ENCODE results near the gene C11orf21.

The C11orf21 gene

DNA sequence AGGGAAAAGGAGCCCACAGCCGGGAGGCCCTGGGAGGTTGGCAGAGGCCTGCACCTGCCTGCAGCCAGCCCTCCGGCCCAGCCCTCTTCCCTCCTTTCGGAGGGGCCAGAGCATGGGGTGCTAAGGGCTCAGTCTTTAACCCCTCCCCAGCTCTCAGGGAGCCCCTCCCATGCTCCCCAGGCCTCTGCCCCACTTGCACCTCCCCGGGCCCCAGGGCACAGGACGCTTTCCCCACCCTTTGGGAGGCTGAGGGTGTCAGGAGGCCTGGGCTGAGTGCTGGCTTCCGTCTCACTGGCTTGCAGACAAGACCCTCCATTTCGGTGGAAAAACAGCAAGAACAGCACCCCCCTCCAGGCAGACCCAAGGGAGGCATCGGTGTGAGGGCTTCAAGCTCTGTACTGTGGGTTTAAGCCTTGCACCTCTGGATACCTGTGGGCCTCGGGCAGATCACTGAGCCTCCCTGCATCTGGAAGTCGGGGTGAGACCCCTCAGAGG, 38.6 kb downstream of the C11orf21 start:
- Histone ChIP-seq H3F3A (ENCODE audit: low read depth) (no peaks in the 10 kb centered on the region), H2AFZ (ENCODE audit: low read length) (no peak overlapping the region), H3K9ac (ENCODE audit: low read depth, low read length, poor library complexity, severe bottlenecking) (no peak overlapping the region), H3K9me2 (replicated peaks; ENCODE audit: low read depth, low read length) (no peaks in the 10 kb centered on the region), H3K4me2 (ENCODE audit: low read depth, low read length, poor library complexity, severe bottlenecking) (no peak overlapping the region), H3K79me2 (ENCODE audit: insufficient read depth, low read length) (no peaks in the 10 kb centered on the region), H3K27me3 (ENCODE audit: insufficient read depth, low read length, poor library complexity, severe bottlenecking) (no peaks in the 10 kb centered on the region), H4K20me1 (ENCODE audit: insufficient read depth, low read length, poor library complexity, severe bottlenecking) (no peaks in the 10 kb centered on the region), H3K4me3 (ENCODE audit: low read length, poor library complexity, severe bottlenecking) (no peak overlapping the region), H3K36me3 (ENCODE audit: insufficient read depth, low read length) (no peaks in the 10 kb centered on the region), H3K9me3 (ENCODE audit: insufficient read depth, low read depth, low read length) (no peaks in the 10 kb centered on the region), H3K4me1 (ENCODE audit: insufficient read depth, low read length, poor library complexity, severe bottlenecking) (peaks cover 18% of the 10 kb centered on the region)
- TF ChIP-seq EZH2phosphoT487 (IDR thresholded peaks at IDR 0.05; ENCODE audit: borderline replicate concordance), result no peak
- TF ChIP-seq, protein P1, sequence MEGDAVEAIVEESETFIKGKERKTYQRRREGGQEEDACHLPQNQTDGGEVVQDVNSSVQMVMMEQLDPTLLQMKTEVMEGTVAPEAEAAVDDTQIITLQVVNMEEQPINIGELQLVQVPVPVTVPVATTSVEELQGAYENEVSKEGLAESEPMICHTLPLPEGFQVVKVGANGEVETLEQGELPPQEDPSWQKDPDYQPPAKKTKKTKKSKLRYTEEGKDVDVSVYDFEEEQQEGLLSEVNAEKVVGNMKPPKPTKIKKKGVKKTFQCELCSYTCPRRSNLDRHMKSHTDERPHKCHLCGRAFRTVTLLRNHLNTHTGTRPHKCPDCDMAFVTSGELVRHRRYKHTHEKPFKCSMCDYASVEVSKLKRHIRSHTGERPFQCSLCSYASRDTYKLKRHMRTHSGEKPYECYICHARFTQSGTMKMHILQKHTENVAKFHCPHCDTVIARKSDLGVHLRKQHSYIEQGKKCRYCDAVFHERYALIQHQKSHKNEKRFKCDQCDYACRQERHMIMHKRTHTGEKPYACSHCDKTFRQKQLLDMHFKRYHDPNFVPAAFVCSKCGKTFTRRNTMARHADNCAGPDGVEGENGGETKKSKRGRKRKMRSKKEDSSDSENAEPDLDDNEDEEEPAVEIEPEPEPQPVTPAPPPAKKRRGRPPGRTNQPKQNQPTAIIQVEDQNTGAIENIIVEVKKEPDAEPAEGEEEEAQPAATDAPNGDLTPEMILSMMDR (conservative IDR thresholded peaks at IDR 0.05; ENCODE audit: low read length), result no peak

DNA sequence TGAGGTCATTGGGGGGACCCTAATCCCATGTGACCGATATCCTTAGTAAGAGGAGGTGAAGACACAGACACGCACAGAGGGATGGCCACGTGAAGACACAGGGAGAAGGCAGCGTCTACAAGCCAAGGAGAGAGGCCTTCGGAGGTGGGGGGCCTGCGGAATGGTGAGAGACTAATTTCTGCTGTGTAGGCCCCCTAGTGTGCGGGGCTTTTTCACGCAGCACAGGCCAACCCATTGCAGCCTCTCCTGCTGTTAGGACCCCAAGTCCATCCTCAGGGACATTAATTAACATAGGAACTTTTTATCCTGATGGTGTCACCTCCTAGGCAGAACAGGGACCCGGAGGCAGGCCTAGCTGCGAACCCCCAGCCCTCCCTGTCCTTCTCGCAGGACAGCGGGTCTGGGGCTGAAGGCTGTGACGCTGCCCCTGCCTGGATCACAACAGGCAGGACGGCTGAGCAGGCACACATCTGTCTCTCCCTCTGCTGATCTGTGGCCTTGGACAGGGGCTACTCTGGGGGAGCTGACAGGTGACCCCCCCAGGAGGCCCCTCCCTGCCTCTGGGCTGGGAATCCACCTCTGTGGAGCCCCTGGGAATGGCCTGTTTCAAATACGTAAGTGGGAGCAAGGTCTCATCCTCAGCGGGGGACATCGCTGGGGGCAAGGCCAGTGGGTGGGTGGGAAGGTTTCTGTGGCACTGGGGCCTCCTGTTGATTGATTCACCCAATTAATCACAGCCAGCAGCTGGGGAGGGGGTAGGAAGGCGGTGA, 39.2 kb downstream of the C11orf21 start:
- no peaks in the 10 kb centered on the region for H3K79me2 ChIP-seq (ENCODE audit: insufficient read depth, low read length)
- no peak overlapping the region for H2AFZ ChIP-seq (ENCODE audit: low read length)
- H3K9me3 ChIP-seq (ENCODE audit: insufficient read depth, low read depth, low read length), result no peaks in the 10 kb centered on the region
- H3K4me3 ChIP-seq (ENCODE audit: low read length, poor library complexity, severe bottlenecking), result no peak overlapping the region
- no peaks in the 10 kb centered on the region for H3F3A ChIP-seq (ENCODE audit: low read depth)
- H3K4me2 ChIP-seq (ENCODE audit: low read depth, low read length, poor library complexity, severe bottlenecking), result no peak overlapping the region
- H3K9ac ChIP-seq (ENCODE audit: low read depth, low read length, poor library complexity, severe bottlenecking), result no peak overlapping the region
- H3K9me2 ChIP-seq (replicated peaks; ENCODE audit: low read depth, low read length), result no peaks in the 10 kb centered on the region
- no peaks in the 10 kb centered on the region for H3K27me3 ChIP-seq (ENCODE audit: insufficient read depth, low read length, poor library complexity, severe bottlenecking)
- peaks cover 18% of the 10 kb centered on the region for H3K4me1 ChIP-seq (ENCODE audit: insufficient read depth, low read length, poor library complexity, severe bottlenecking)
- no peaks in the 10 kb centered on the region for H3K36me3 ChIP-seq (ENCODE audit: insufficient read depth, low read length)
- no peak for TF ChIP-seq EZH2phosphoT487 (IDR thresholded peaks at IDR 0.05; ENCODE audit: borderline replicate concordance)
- TF ChIP-seq, protein P1 (conservative IDR thresholded peaks at IDR 0.05; ENCODE audit: low read length), result no peak; the same call in 1 of the 2 replicates
- no peaks in the 10 kb centered on the region for H4K20me1 ChIP-seq (ENCODE audit: insufficient read depth, low read length, poor library complexity, severe bottlenecking)

DNA sequence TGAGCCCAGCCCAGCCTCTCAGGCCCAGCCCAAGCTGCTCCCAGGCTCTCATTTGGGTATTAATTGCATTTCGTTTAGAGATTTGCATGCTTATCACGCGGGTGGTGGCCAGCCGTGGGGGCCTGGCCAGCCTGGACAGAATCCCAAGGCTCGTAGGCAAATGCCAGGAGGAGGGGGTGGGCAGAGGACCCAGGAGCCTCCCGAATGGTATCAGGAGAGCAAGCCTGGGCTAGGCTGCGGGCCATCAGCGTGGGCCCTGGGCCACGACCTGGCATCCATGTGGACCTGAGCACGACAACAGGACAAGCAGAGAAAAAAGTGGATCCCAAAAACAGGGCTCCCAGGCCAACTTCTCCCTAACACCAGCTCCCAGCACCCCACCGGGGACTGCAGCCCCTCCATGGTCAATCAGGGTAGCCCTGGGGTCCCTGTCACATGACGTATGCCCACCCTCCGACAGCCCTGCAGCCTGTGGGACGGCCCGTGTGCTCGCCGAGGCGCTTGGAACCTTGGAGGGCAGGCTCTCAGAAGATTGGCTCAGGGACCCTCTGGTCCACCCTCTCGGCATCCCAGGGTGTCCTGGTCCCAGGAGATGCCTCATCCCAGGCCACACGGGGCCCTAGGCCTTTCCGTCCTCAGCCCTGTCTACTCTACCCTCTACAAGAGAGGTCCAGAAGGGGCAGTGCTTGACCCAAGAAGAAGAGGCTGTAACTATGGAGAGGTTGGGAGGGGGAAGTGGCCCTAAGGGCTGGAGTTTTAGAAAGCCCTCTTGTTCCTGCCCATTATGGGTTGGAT, 40.1 kb downstream of the C11orf21 start:
- Histone ChIP-seq H4K20me1 (ENCODE audit: insufficient read depth, low read length, poor library complexity, severe bottlenecking) (no peaks in the 10 kb centered on the region), H3K4me2 (ENCODE audit: low read depth, low read length, poor library complexity, severe bottlenecking) (no peak overlapping the region), H3K9ac (ENCODE audit: low read depth, low read length, poor library complexity, severe bottlenecking) (no peak overlapping the region), H3K79me2 (ENCODE audit: insufficient read depth, low read length) (no peaks in the 10 kb centered on the region), H3F3A (ENCODE audit: low read depth) (no peaks in the 10 kb centered on the region), H3K36me3 (ENCODE audit: insufficient read depth, low read length) (no peaks in the 10 kb centered on the region), H3K4me1 (ENCODE audit: insufficient read depth, low read length, poor library complexity, severe bottlenecking) (peaks cover 15% of the 10 kb centered on the region), H3K4me3 (ENCODE audit: low read length, poor library complexity, severe bottlenecking) (no peak overlapping the region), H2AFZ (ENCODE audit: low read length) (no peak overlapping the region), H3K27me3 (ENCODE audit: insufficient read depth, low read length, poor library complexity, severe bottlenecking) (no peaks in the 10 kb centered on the region), H3K9me2 (replicated peaks; ENCODE audit: low read depth, low read length) (no peaks in the 10 kb centered on the region), H3K9me3 (ENCODE audit: insufficient read depth, low read depth, low read length) (no peaks in the 10 kb centered on the region)
- TF ChIP-seq EZH2phosphoT487 (IDR thresholded peaks at IDR 0.05; ENCODE audit: borderline replicate concordance), result no peak
- TF ChIP-seq, protein P1 (conservative IDR thresholded peaks at IDR 0.05; ENCODE audit: low read length), result no peak
